Measurements from ENCODE around the gene CHD1L.

Gene CHD1L

DNA sequence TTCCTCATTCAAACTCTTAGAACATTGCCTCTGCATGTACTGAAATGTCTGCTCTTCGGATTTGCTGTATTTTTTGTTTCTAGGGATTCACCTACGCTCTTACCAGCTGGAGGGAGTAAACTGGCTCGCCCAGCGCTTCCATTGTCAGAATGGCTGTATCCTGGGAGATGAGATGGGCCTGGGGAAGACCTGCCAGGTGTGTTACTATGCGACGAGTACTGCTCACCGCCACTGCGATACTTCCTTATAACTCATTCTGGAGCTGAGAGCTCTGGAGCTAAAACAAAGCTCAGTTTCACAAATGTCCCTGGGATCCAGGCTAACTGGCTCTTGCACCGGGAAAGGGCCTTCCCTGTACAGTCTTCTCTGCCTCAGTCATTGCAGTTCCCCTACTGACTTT is 10.1 kb downstream of the CHD1L start:
- H3K27ac ChIP-seq, result no peak overlapping the region

DNA sequence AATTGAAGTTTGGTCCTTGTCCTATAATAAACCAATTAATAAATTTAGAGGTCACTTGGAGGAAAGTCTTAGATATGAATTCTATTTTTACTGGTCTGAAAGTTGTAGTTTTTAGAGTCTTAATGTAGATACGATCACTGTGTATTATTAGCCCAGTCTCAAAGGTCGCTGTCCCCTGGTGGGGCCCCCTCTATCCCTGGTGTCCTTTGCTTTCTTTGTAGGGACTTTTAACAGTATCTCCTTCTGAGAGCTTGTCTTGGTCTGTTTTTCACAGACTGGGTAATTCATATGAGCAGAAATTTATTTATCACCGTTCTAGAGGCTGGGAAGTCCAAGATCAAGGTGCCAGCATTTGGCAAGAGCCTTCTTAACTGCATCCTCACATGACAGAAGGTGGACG is 18.5 kb downstream of the CHD1L start:
- no peak overlapping the region for H3K27ac ChIP-seq
- no peak for TF ChIP-seq ZFX (IDR thresholded peaks at IDR 0.05; ENCODE audit: borderline replicate concordance)
- TF ChIP-seq, protein P1, sequence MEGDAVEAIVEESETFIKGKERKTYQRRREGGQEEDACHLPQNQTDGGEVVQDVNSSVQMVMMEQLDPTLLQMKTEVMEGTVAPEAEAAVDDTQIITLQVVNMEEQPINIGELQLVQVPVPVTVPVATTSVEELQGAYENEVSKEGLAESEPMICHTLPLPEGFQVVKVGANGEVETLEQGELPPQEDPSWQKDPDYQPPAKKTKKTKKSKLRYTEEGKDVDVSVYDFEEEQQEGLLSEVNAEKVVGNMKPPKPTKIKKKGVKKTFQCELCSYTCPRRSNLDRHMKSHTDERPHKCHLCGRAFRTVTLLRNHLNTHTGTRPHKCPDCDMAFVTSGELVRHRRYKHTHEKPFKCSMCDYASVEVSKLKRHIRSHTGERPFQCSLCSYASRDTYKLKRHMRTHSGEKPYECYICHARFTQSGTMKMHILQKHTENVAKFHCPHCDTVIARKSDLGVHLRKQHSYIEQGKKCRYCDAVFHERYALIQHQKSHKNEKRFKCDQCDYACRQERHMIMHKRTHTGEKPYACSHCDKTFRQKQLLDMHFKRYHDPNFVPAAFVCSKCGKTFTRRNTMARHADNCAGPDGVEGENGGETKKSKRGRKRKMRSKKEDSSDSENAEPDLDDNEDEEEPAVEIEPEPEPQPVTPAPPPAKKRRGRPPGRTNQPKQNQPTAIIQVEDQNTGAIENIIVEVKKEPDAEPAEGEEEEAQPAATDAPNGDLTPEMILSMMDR (IDR thresholded peaks at IDR 0.05), result no peak

More for the DNA sequence above, 10.1 kb downstream of the CHD1L start:
- TF ChIP-seq, protein P1 (IDR thresholded peaks at IDR 0.05), result no peak
- TF ChIP-seq ZFX (IDR thresholded peaks at IDR 0.05; ENCODE audit: borderline replicate concordance), result no peak

DNA sequence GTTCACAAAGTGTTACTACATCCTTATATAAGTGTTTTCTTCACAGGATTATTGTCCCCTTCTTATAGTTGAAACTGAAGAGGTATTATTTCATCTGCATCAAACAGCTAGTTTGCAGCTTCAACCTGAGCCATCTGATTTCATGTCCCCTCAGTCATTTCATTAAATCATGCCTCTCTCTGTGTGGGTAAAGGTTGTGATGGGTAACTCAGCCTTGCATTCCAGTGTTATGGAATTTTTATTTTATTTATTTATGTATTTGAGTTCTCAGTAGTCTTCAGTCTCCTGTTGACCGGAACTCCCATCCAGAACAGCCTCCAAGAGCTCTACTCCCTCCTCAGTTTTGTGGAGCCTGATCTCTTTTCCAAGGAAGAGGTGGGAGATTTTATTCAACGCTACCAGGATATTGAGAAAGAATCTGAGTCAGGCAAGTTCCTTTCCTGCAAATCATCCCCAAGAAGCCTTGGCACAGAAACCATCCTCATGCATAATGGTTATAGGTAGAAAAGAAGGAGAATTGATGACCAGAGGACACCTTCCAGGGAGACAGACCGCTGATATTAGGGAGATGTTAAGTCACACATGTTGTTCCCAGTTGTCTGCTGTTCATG is 21.8 kb downstream of the CHD1L start:
- TF ChIP-seq, protein P1 (IDR thresholded peaks at IDR 0.05), result no peak
- TF ChIP-seq ZFX (IDR thresholded peaks at IDR 0.05; ENCODE audit: borderline replicate concordance), result no peak
- no peak overlapping the region for H3K27ac ChIP-seq

DNA sequence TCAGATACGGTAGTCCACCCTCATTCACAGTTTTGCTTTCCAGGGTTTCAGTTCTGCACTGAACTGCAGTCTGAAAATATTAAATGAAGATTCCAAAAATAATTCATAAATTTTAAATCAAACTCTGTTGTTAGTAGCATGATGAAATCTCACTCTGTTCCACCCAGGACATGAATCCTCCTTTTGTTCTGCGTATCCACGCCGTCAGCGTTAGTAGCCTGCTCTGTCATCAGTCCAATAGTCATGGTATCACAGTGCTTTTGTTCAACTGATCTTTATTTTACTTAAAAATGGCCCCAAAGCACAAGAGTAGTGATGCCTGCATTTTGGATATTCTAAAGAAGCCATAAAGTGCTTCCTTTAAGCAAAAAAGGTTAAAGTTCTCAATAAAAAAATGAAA is 23.9 kb downstream of the CHD1L start:
- no peak overlapping the region for H3K27ac ChIP-seq
- TF ChIP-seq, protein P1 (IDR thresholded peaks at IDR 0.05), result no peak
- no peak for TF ChIP-seq ZFX (IDR thresholded peaks at IDR 0.05; ENCODE audit: borderline replicate concordance)

DNA sequence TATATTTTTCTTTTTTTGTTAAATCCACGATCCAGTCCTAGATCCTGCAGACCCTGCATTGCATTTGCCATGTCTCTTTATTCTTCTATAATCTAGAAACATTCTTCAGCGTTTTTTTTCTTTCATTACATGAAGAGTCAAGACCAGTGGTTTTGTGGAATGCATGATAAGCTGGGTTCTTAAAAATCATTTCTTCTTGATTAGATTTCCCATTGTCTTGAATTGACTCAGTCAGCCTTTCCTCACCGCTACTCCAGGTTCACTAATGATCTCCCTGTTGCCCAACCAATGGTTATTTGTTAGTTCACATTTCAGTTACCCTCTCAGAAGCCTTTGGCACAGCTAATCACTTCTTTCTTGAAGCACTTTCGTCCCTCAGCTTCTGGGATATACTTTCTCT is 25.2 kb downstream of the CHD1L start:
- TF ChIP-seq ZFX (IDR thresholded peaks at IDR 0.05; ENCODE audit: borderline replicate concordance), result no peak
- TF ChIP-seq, protein P1 (IDR thresholded peaks at IDR 0.05), result no peak
- H3K27ac ChIP-seq, result no peak overlapping the region

DNA sequence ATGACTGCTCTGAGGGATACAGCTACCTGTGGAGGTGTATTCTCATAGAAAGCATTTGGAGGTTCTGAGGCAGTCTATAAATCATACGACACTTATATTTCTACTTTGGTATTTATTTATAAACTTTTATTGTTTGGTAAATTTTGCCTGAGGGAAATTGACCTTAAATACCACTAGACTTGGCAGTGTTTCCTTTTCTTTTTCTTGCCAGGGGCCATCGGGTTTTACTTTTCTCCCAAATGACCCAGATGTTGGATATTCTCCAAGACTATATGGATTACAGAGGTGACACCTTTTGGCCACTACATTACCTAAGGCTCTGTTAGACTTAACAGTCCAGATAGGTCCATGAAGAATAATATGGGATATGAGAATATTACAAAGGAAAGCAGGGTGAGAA is 28.2 kb downstream of the CHD1L start:
- peak overlapping the region; percentile 8; the same call in 1 of the 2 replicates for H3K27ac ChIP-seq
- TF ChIP-seq, protein P1 (IDR thresholded peaks at IDR 0.05), result no peak
- TF ChIP-seq ZFX (IDR thresholded peaks at IDR 0.05; ENCODE audit: borderline replicate concordance), result no peak

DNA sequence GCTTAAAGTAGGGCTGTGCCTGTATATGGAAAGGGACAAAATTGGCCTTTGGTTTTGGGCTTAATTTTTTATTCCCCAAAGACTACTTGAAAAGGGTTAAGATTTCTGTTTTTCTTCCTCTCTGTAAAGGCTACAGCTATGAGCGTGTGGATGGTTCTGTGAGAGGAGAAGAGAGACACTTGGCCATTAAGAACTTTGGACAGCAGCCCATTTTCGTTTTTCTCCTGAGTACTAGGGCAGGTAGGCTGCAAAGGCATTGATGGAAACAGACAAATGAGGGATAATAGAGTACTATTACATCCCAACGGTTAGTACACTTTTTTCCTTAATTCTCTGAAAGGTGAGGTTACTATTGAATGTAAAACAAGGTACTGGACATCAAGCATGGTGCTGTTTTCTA is 29.6 kb downstream of the CHD1L start:
- H3K27ac ChIP-seq, result no peak overlapping the region
- TF ChIP-seq, protein P1 (IDR thresholded peaks at IDR 0.05), result no peak
- TF ChIP-seq ZFX (IDR thresholded peaks at IDR 0.05; ENCODE audit: borderline replicate concordance), result no peak
